Gastrocnemius medialis (tissue), 4 donors: ENCODE data around the gene KCNH8.

Source experiments
- CTCF ChIP-seq, 5 experiments: fragments of 450-650 bp in 3 of 5; fragments of 200-600 bp in 2 of 5; sonication (generic) in 2 of 5; IDR thresholded peaks in 4 of 5; conservative IDR thresholded peaks in 1 of 5; 1 replicate in 4 of 5; 2 replicates in 1 of 5; pipeline ENCODE4 v1.5.1; 2016 to 2019; ENCODE audit warnings: antibody characterized with exemption in 5 of 5, mild to moderate bottlenecking in 3 of 5, moderate library complexity in 3 of 5
- POLR2A ChIP-seq, 2 donors: fragments of 450-650 bp; IDR thresholded peaks; one replicate each; pipeline ENCODE4 v1.6.1; 2017; ENCODE audit warnings: antibody characterized with exemption in 2 of 2, mild to moderate bottlenecking in 2 of 2, moderate library complexity in 2 of 2

- TF ChIP-seq CTCF (IDR thresholded peaks at IDR 0.05 in 4 of 5, conservative IDR thresholded peaks at IDR 0.05 in 1 of 5): no peak
- no peak for TF ChIP-seq POLR2A (IDR thresholded peaks at IDR 0.05)
Measured at GRCh38 chr3:19229086-19229485, 80.8 kb downstream of the KCNH8 start.
